Right cardiac atrium (tissue), 5 donors: ENCODE results near the gene TTC28. TPM values are rescaled to one million over a fixed set of nuclear protein-coding genes. Genes with fewer than 3 reads are reported as not detected.
A peak's percentile ranks its signal among the peaks of the same experiment; 100 is the strongest.
"Not testable (repeated sequence)": the region's sequence is repeated elsewhere in the genome, so short reads cannot be mapped to it uniquely, and the experiment has no call there.

Experiments used
- ATAC-seq, 2 donors: fragments of 200-7000 bp; cut with Tn5 transposase; one replicate each; pipeline versions ENCODE4 v1.8.0 to v1.9.1; 2020; ENCODE audit warnings: moderate library complexity in 2 of 2, mild to moderate bottlenecking in 1 of 2
- DNase-seq, 3 donors: peaks; one replicate each; pipeline ENCODE4 v3.0.0-alpha.2; 2020
- H3K27ac ChIP-seq: one replicate; pipeline ENCODE4 v1.5.1; 2013; ENCODE audit warnings: mild to moderate bottlenecking, low read length, control low read depth, moderate library complexity
- H3K27me3 ChIP-seq: one replicate; pipeline ENCODE4 v1.6.1; 2013; ENCODE audit not compliant: control insufficient read depth, insufficient read depth
- H3K4me1 ChIP-seq: one replicate; pipeline ENCODE4 v1.6.1; 2013; ENCODE audit warnings: low read length; ENCODE audit not compliant: control insufficient read depth, insufficient read depth
- H3K4me3 ChIP-seq: one replicate; pipeline ENCODE4 v1.5.1; 2013; ENCODE audit warnings: low read length, control low read depth
- H3K9me3 ChIP-seq: one replicate; pipeline ENCODE4 v1.6.1; 2013; ENCODE audit warnings: low read length; ENCODE audit not compliant: control insufficient read depth
- WGBS: extraction: QIAGEN DNeasy Blood & Tissue Kit; methylation state at CpG from one replicate; pipeline ENCODE4 v1.1.7; 2013; 5-methylcytosine and 5-hydroxymethylcytosine counted together
- intact Hi-C, 4 donors: fragments of 100-400 bp; cut with DNase I; formaldehyde crosslinking; loops; one replicate each; pipeline versions ENCODE4 v1.11.0 to v1.14.0; 2022 to 2023
- polyA plus RNA-seq: library from polyadenylated mRNA; stranded (reverse); fragments of 200-250 nt; gene quantifications from one replicate; pipeline ENCODE4 v1.2.3, GENCODE V29; 2013
- total RNA-seq, 4 donors: library from RNA; stranded (reverse); fragmentation: NEBNext Ultra II Directional; extraction: Animal tissue kit (Norgen Biotek cat#: 25700); gene quantifications; one replicate each; pipeline ENCODE4 v1.2.1, GENCODE V29; 2021
- donor health status: healthy with polysubstance abuse.
- donor health status: DM: no; HTN: yes; CAD: no.
- donor health status: DM: no; HTN: no; CAD: no.
- donor health status: DM: no; HTN: yes; CAD: no; lungs with severe emphysema.
- donor health status: DM: yes; HTN: yes; CAD: no.

TTC28 gene
- total and polyA plus RNA-seq, 5 donors = 5.7 to 21.1 (median 18.9) TPM

- Histone ChIP-seq H3K27ac (no peak overlapping the region), H3K4me3 (no peak overlapping the region), H3K9me3 (no peaks in the 10 kb centered on the region), H3K4me1 (peaks cover 3% of the 10 kb centered on the region), H3K27me3 (no peaks in the 10 kb centered on the region)
- DNase-seq (no peak), ATAC-seq (no peak)
- intact Hi-C loops = no loop called here
- WGBS = 96% methylated on average over 2 of the region's 2 CpGs
These were observed 480.9 kb downstream of the TTC28 start for GRCh38 chr22:28198692-28199091.

GRCh38 chr22:28191571-28191970, 488.1 kb downstream of the TTC28 start:
- H3K4me1 ChIP-seq, H3K27me3 ChIP-seq, H3K4me3 ChIP-seq, H3K27ac ChIP-seq, intact Hi-C loops, ATAC-seq, H3K9me3 ChIP-seq: not testable (repeated sequence)
- WGBS = 89% methylated on average over 8 of the region's 8 CpGs
- DNase-seq = peak in 1 of 3 donors; percentile 37

- intact Hi-C loops = no loop called here
- no peak overlapping the region for H3K27ac ChIP-seq
- DNase-seq = no peak
- no peaks in the 10 kb centered on the region for H3K4me1 ChIP-seq
- H3K27me3 ChIP-seq = no peaks in the 10 kb centered on the region
- 73% methylated on average over 5 of the region's 5 CpGs for WGBS
- no peaks in the 10 kb centered on the region for H3K9me3 ChIP-seq
- no peak overlapping the region for H3K4me3 ChIP-seq
- ATAC-seq = no peak
These were observed 491.3 kb downstream of the TTC28 start for GRCh38 chr22:28188178-28188879.

GRCh38 chr22:28187612-28188011, 492.0 kb downstream of the TTC28 start:
- no peaks in the 10 kb centered on the region for H3K9me3 ChIP-seq
- no peak for ATAC-seq
- H3K27ac ChIP-seq = no peak overlapping the region
- H3K4me1 ChIP-seq = no peaks in the 10 kb centered on the region
- WGBS = 83% methylated on average over 3 of the region's 3 CpGs
- no peaks in the 10 kb centered on the region for H3K27me3 ChIP-seq
- intact Hi-C loops = no loop called here
- no peak overlapping the region for H3K4me3 ChIP-seq
- DNase-seq = no peak

- no peak overlapping the region for H3K27ac ChIP-seq
- H3K4me1 ChIP-seq = no peaks in the 10 kb centered on the region
- H3K4me3 ChIP-seq = no peak overlapping the region
- intact Hi-C loops = no loop called here
- no peak for ATAC-seq
- H3K9me3 ChIP-seq = no peaks in the 10 kb centered on the region
- WGBS = 74% methylated on average over 3 of the region's 3 CpGs
- H3K27me3 ChIP-seq = no peaks in the 10 kb centered on the region
- DNase-seq = no peak
These were observed 493.0 kb downstream of the TTC28 start for GRCh38 chr22:28186641-28187040.

GRCh38 chr22:28185130-28185529, 494.5 kb downstream of the TTC28 start:
- no peak overlapping the region for H3K4me3 ChIP-seq
- ATAC-seq (no peak), DNase-seq (no peak)
- intact Hi-C loops = no loop called here
- no peaks in the 10 kb centered on the region for H3K27me3 ChIP-seq
- 94% methylated on average over 4 of the region's 4 CpGs for WGBS
- no peaks in the 10 kb centered on the region for H3K9me3 ChIP-seq
- no peaks in the 10 kb centered on the region for H3K4me1 ChIP-seq
- no peak overlapping the region for H3K27ac ChIP-seq

- Histone ChIP-seq H3K27ac (no peak overlapping the region), H3K4me1 (no peaks in the 10 kb centered on the region), H3K4me3 (no peak overlapping the region), H3K9me3 (no peaks in the 10 kb centered on the region), H3K27me3 (no peaks in the 10 kb centered on the region)
- 68% methylated on average over 4 of the region's 4 CpGs for WGBS
- DNase-seq = no peak
- peak in 1 of 2 donors; percentile 21 for ATAC-seq
- intact Hi-C loops = no loop called here
These were observed 496.4 kb downstream of the TTC28 start for GRCh38 chr22:28183078-28183860.

GRCh38 chr22:28180804-28181731, 498.6 kb downstream of the TTC28 start:
- WGBS = 98% methylated on average over 1 of the region's 1 CpG
- ATAC-seq = no peak

GRCh38 chr22:28179392-28179791, 500.2 kb downstream of the TTC28 start:
- WGBS = 98% methylated on average over 4 of the region's 4 CpGs
- H3K27me3 ChIP-seq = no peaks in the 10 kb centered on the region
- intact Hi-C loops = no loop called here
- DNase-seq = no peak
- H3K27ac ChIP-seq = no peak overlapping the region
- no peaks in the 10 kb centered on the region for H3K9me3 ChIP-seq
- H3K4me3 ChIP-seq = no peak overlapping the region
- no peaks in the 10 kb centered on the region for H3K4me1 ChIP-seq
- ATAC-seq = no peak

More at GRCh38 chr22:28180804-28181731, 498.6 kb downstream of the TTC28 start:
- no peaks in the 10 kb centered on the region for H3K4me1 ChIP-seq
- no peaks in the 10 kb centered on the region for H3K27me3 ChIP-seq
- H3K4me3 ChIP-seq = no peak overlapping the region
- no peak for DNase-seq
- H3K27ac ChIP-seq = no peak overlapping the region
- no peaks in the 10 kb centered on the region for H3K9me3 ChIP-seq
- intact Hi-C loops = no loop called here

- no peaks in the 10 kb centered on the region for H3K9me3 ChIP-seq
- intact Hi-C loops = no loop called here
- H3K4me3 ChIP-seq = no peak overlapping the region
- ATAC-seq = no peak
- no peaks in the 10 kb centered on the region for H3K4me1 ChIP-seq
- WGBS = 93% methylated on average over 4 of the region's 4 CpGs
- no peak overlapping the region for H3K27ac ChIP-seq
- H3K27me3 ChIP-seq = no peaks in the 10 kb centered on the region
- DNase-seq = no peak
These were observed 503.7 kb downstream of the TTC28 start for GRCh38 chr22:28175730-28176492.
